Measurements from ENCODE around the gene DNHD1. TPM values are rescaled to one million over a fixed set of nuclear protein-coding genes. Genes with fewer than 3 reads are reported as not detected.

The DNHD1 gene
- total and polyA plus RNA-seq, 2 of the 8 experiments (the other 6 are each of a cell fraction or from before 2014, with no cell fraction given): 5.0 to 6.8 TPM

- TF ChIP-seq POLR2A (IDR thresholded peaks at IDR 0.05; ENCODE audit: control extremely low read depth in 1 of 2, low read depth in 2 of 2, low read length in 2 of 2): no peak
- no peak for TF ChIP-seq CHD1 (IDR thresholded peaks at IDR 0.05; ENCODE audit: low read depth, low read length)
These were observed 66.6 kb downstream of the DNHD1 start (continued) for GRCh38 chr11:6563667-6564066.

All from H1 (cell line).